Liver (tissue), 9 donors: ENCODE data around the gene CD247. TPM values are rescaled to one million over a fixed set of nuclear protein-coding genes. Genes with fewer than 3 reads are reported as not detected.

Source experiments
- DNase-seq: peaks from one replicate; pipeline ENCODE4 v3.0.0-alpha.2; 2017; ENCODE audit warnings: low spot score
- H3K27ac ChIP-seq, 2 donors: one replicate each; pipeline ENCODE4 v1.7.0; 2013; ENCODE audit warnings: inconsistent platforms in 2 of 2, low read length in 2 of 2, control low read depth in 1 of 2, low read depth in 1 of 2, mild to moderate bottlenecking in 1 of 2
- H3K27me3 ChIP-seq, 4 donors: one replicate each; pipeline versions ENCODE4 v1.6.1 to v1.7.0; 2013; ENCODE audit warnings: low read length in 3 of 4, inconsistent platforms in 1 of 4, mild to moderate bottlenecking in 1 of 4, moderate library complexity in 1 of 4; ENCODE audit not compliant: control insufficient read depth in 4 of 4, insufficient read depth in 4 of 4
- H3K36me3 ChIP-seq, 4 donors: one replicate each; pipeline versions ENCODE4 v1.6.1 to v1.7.0; 2013; ENCODE audit warnings: low read length in 3 of 4, mild to moderate bottlenecking in 3 of 4, low read depth in 1 of 4, moderate library complexity in 1 of 4; ENCODE audit not compliant: control insufficient read depth in 4 of 4, insufficient read depth in 3 of 4
- H3K4me1 ChIP-seq, 4 donors: one replicate each; pipeline versions ENCODE4 v1.6.1 to v1.7.0; 2013; ENCODE audit warnings: low read length in 3 of 4, mild to moderate bottlenecking in 3 of 4, moderate library complexity in 1 of 4; ENCODE audit not compliant: control insufficient read depth in 4 of 4, insufficient read depth in 4 of 4
- H3K4me3 ChIP-seq, 3 donors: one replicate each; pipeline versions ENCODE4 v1.6.1 to v1.7.0; 2013; ENCODE audit warnings: low read length in 3 of 3, control low read depth in 1 of 3, low read depth in 1 of 3, mild to moderate bottlenecking in 1 of 3
- H3K9ac ChIP-seq, 2 donors: one replicate each; pipeline ENCODE4 v1.7.0; 2013; ENCODE audit warnings: low read length in 2 of 2, mild to moderate bottlenecking in 2 of 2, moderate library complexity in 2 of 2, control low read depth in 1 of 2, low read depth in 1 of 2
- H3K9me3 ChIP-seq, 4 donors: one replicate each; pipeline versions ENCODE4 v1.6.1 to v1.7.0; 2013; ENCODE audit warnings: low read length in 3 of 4; ENCODE audit not compliant: control insufficient read depth in 4 of 4
- EGR1 ChIP-seq, 2 donors: IDR thresholded peaks; 2 replicates each; pipeline ENCODE4 v1.6.1; 2016 to 2018; ENCODE audit warnings: antibody characterized with exemption in 2 of 2, low read depth in 2 of 2
- FOXA1 ChIP-seq: IDR thresholded peaks from 2 replicates; pipeline ENCODE4 v1.6.1; 2016; ENCODE audit warnings: antibody characterized with exemption
- FOXA2 ChIP-seq: IDR thresholded peaks from 2 replicates; pipeline ENCODE4 v1.6.1; 2016; ENCODE audit warnings: antibody characterized with exemption
- GABPA ChIP-seq, 2 donors: IDR thresholded peaks in 1 of 2; conservative IDR thresholded peaks in 1 of 2; 2 replicates each; pipeline ENCODE4 v1.6.1; 2016; ENCODE audit warnings: antibody characterized with exemption in 2 of 2, mild to moderate bottlenecking in 1 of 2, moderate library complexity in 1 of 2
- HNF4A ChIP-seq, 2 donors: conservative IDR thresholded peaks; 2 replicates each; pipeline ENCODE4 v1.6.1; 2016; ENCODE audit warnings: antibody characterized with exemption in 2 of 2, mild to moderate bottlenecking in 2 of 2
- HNF4G ChIP-seq: IDR thresholded peaks from 2 replicates; pipeline ENCODE4 v1.6.1; 2016; ENCODE audit warnings: antibody characterized with exemption
- JUND ChIP-seq, 2 donors: IDR thresholded peaks; 2 replicates each; pipeline ENCODE4 v1.6.1; 2016; ENCODE audit warnings: antibody characterized with exemption in 2 of 2
- NR2F2 ChIP-seq: IDR thresholded peaks from 2 replicates; pipeline ENCODE4 v1.6.1; 2016; ENCODE audit warnings: antibody characterized with exemption
- RAD21 ChIP-seq, 2 donors: IDR thresholded peaks; 2 replicates each; pipeline ENCODE4 v1.6.1; 2016; ENCODE audit warnings: antibody characterized with exemption in 2 of 2, mild to moderate bottlenecking in 2 of 2
- RXRA ChIP-seq, 2 donors: IDR thresholded peaks; 2 replicates each; pipeline ENCODE4 v1.6.1; 2017 to 2018; ENCODE audit warnings: antibody characterized with exemption in 2 of 2, mild to moderate bottlenecking in 1 of 2
- SP1 ChIP-seq: IDR thresholded peaks from 2 replicates; pipeline ENCODE4 v1.6.1; 2018; ENCODE audit warnings: antibody characterized with exemption, mild to moderate bottlenecking
- TAF1 ChIP-seq: conservative IDR thresholded peaks from 2 replicates; pipeline ENCODE4 v1.6.1; 2016; ENCODE audit warnings: antibody characterized with exemption, mild to moderate bottlenecking
- YY1 ChIP-seq: IDR thresholded peaks from 2 replicates; pipeline ENCODE4 v1.6.1; 2016; ENCODE audit warnings: antibody characterized with exemption, mild to moderate bottlenecking
- WGBS: extraction: QIAGEN DNeasy Blood & Tissue Kit; methylation state at CpG from one replicate; pipeline ENCODE4 v1.1.7; 2013; 5-methylcytosine and 5-hydroxymethylcytosine counted together
- polyA plus RNA-seq, 2 donors: library from polyadenylated mRNA; stranded (reverse) in 1 of 2; unstranded in 1 of 2; fragments of 200-250 nt in 1 of 2; fragments of >200 nt in 1 of 2; fragmentation: Nextera tagmentation in 1 of 2; extraction: Ambion mirVana in 1 of 2; gene quantifications; one replicate each; pipeline versions ENCODE4 v1.2.1 to v1.2.3, GENCODE V29; 2013 to 2015
- total RNA-seq, 2 donors: library from RNA; depleted of rRNA; stranded (reverse); fragments of >200 nt; gene quantifications; one replicate each; pipeline ENCODE4 v1.2.3, GENCODE V29; 2014
- TF ChIP-seq, protein P1 (sequence below): IDR thresholded peaks from 2 replicates; pipeline ENCODE4 v1.6.1; 2016; ENCODE audit warnings: antibody characterized with exemption
- TF ChIP-seq, protein P2 (sequence below): IDR thresholded peaks from 2 replicates; pipeline ENCODE4 v1.6.1; 2016; ENCODE audit warnings: antibody characterized with exemption, mild to moderate bottlenecking
- TF ChIP-seq, protein P3 (sequence below): IDR thresholded peaks from 2 replicates; pipeline ENCODE4 v1.6.1; 2016; ENCODE audit warnings: antibody characterized with exemption
- TF ChIP-seq, protein P4 (sequence below): IDR thresholded peaks from 2 replicates; pipeline ENCODE4 v1.6.1; 2016; ENCODE audit warnings: antibody characterized with exemption
- TF ChIP-seq, protein P5 (sequence below): fragments of 150-350 bp; IDR thresholded peaks from 2 replicates; pipeline ENCODE4 v1.5.1; 2017; ENCODE audit warnings: improper control_type of control experiment, low read depth, low read length; ENCODE audit not compliant: missing input control
- donor health status: healthy.
- donor health status: healthy.
- donor health status: healthy.
- donor health status: healthy.
- donor health status: healthy.

CD247 gene
- total and polyA plus RNA-seq, 4 donors = 0.61 to 2.2 (median 1.6) TPM

DNA sequence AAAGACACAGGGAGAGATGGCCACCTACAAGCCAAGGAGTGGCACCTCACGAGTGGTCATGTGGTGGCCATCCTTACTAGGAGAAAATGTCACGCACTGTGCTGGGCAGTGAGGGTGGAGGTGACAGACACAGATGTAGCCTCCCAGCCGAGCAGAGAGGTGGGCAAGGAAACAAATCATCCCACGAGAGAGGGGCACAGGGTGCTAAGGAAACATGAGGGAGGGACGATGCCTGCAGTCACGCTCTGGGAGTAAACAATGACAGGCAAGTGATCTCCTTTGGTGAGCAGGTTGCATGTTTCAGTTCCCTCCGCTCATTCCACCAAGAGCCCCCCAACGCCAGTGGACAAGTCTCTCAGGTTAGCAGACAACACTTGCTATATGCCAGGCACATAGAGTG lies 65.8 kb downstream of the CD247 start:
- Histone ChIP-seq H3K4me3 (no peak overlapping the region), H3K27me3 (no peaks in the 10 kb centered on the region), H3K9me3 (no peaks in the 10 kb centered on the region), H3K9ac (no peak overlapping the region), H3K27ac (no peak overlapping the region), H3K4me1 (peaks cover 0 to 10% (median 5%) of the 10 kb centered on the region in 4 donors), H3K36me3 (no peaks in the 10 kb centered on the region)
- DNase-seq = no peak
- TF ChIP-seq, protein P1, sequence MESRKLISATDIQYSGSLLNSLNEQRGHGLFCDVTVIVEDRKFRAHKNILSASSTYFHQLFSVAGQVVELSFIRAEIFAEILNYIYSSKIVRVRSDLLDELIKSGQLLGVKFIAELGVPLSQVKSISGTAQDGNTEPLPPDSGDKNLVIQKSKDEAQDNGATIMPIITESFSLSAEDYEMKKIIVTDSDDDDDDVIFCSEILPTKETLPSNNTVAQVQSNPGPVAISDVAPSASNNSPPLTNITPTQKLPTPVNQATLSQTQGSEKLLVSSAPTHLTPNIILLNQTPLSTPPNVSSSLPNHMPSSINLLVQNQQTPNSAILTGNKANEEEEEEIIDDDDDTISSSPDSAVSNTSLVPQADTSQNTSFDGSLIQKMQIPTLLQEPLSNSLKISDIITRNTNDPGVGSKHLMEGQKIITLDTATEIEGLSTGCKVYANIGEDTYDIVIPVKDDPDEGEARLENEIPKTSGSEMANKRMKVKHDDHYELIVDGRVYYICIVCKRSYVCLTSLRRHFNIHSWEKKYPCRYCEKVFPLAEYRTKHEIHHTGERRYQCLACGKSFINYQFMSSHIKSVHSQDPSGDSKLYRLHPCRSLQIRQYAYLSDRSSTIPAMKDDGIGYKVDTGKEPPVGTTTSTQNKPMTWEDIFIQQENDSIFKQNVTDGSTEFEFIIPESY = no peak
- TF ChIP-seq FOXA1 (no peak), YY1 (no peak), HNF4A (conservative IDR thresholded peaks at IDR 0.05) (no peak), RAD21 (IDR thresholded peaks at IDR 0.05) (no peak), HNF4G (no peak), RXRA (IDR thresholded peaks at IDR 0.05) (no peak), TAF1 (no peak), JUND (IDR thresholded peaks at IDR 0.05) (no peak), GABPA (IDR thresholded peaks at IDR 0.05 in 1 of 2, conservative IDR thresholded peaks at IDR 0.05 in 1 of 2) (no peak), EGR1 (IDR thresholded peaks at IDR 0.05; ENCODE audit: low read depth in 2 of 2) (no peak)
- TF ChIP-seq, protein P2, sequence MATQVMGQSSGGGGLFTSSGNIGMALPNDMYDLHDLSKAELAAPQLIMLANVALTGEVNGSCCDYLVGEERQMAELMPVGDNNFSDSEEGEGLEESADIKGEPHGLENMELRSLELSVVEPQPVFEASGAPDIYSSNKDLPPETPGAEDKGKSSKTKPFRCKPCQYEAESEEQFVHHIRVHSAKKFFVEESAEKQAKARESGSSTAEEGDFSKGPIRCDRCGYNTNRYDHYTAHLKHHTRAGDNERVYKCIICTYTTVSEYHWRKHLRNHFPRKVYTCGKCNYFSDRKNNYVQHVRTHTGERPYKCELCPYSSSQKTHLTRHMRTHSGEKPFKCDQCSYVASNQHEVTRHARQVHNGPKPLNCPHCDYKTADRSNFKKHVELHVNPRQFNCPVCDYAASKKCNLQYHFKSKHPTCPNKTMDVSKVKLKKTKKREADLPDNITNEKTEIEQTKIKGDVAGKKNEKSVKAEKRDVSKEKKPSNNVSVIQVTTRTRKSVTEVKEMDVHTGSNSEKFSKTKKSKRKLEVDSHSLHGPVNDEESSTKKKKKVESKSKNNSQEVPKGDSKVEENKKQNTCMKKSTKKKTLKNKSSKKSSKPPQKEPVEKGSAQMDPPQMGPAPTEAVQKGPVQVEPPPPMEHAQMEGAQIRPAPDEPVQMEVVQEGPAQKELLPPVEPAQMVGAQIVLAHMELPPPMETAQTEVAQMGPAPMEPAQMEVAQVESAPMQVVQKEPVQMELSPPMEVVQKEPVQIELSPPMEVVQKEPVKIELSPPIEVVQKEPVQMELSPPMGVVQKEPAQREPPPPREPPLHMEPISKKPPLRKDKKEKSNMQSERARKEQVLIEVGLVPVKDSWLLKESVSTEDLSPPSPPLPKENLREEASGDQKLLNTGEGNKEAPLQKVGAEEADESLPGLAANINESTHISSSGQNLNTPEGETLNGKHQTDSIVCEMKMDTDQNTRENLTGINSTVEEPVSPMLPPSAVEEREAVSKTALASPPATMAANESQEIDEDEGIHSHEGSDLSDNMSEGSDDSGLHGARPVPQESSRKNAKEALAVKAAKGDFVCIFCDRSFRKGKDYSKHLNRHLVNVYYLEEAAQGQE = no peak
- TF ChIP-seq, protein P3, sequence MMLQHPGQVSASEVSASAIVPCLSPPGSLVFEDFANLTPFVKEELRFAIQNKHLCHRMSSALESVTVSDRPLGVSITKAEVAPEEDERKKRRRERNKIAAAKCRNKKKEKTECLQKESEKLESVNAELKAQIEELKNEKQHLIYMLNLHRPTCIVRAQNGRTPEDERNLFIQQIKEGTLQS = no peak
- TF ChIP-seq, protein P4, sequence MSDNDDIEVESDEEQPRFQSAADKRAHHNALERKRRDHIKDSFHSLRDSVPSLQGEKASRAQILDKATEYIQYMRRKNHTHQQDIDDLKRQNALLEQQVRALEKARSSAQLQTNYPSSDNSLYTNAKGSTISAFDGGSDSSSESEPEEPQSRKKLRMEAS = no peak
- TF ChIP-seq, protein P5, sequence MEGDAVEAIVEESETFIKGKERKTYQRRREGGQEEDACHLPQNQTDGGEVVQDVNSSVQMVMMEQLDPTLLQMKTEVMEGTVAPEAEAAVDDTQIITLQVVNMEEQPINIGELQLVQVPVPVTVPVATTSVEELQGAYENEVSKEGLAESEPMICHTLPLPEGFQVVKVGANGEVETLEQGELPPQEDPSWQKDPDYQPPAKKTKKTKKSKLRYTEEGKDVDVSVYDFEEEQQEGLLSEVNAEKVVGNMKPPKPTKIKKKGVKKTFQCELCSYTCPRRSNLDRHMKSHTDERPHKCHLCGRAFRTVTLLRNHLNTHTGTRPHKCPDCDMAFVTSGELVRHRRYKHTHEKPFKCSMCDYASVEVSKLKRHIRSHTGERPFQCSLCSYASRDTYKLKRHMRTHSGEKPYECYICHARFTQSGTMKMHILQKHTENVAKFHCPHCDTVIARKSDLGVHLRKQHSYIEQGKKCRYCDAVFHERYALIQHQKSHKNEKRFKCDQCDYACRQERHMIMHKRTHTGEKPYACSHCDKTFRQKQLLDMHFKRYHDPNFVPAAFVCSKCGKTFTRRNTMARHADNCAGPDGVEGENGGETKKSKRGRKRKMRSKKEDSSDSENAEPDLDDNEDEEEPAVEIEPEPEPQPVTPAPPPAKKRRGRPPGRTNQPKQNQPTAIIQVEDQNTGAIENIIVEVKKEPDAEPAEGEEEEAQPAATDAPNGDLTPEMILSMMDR = no peak
- WGBS = 84% methylated on average over 8 of the region's 8 CpGs

DNA sequence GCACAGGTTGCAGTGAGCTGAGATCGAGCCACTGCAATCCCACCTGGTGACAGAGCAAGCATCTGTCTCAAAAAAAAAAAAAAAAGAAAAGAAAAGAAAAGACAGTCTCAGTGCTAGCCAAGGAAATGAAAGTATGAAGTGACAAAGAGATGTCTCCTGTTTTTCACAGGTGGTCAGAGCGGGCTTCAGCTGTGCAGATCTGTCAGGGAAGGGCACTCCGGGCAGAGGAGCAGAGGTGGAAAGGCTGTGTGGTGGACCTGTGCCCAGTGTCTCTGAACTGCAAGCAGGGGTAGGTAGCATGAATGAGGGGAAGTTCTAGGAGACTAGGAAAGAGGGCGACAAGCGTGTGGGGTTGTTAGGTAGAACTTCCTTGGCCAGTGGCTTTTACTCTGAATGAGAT lies 67.5 kb downstream of the CD247 start:
- Histone ChIP-seq H3K27ac (no peak overlapping the region), H3K36me3 (no peaks in the 10 kb centered on the region), H3K4me1 (peaks cover 0 to 10% (median 4%) of the 10 kb centered on the region in 4 donors), H3K27me3 (no peaks in the 10 kb centered on the region), H3K9ac (no peak overlapping the region), H3K4me3 (no peak overlapping the region), H3K9me3 (no peaks in the 10 kb centered on the region)
- 86% methylated on average over 5 of the region's 5 CpGs for WGBS
- DNase-seq = no peak
- TF ChIP-seq GABPA (IDR thresholded peaks at IDR 0.05 in 1 of 2, conservative IDR thresholded peaks at IDR 0.05 in 1 of 2) = no peak
- TF ChIP-seq HNF4A (conservative IDR thresholded peaks at IDR 0.05) = no peak
- TF ChIP-seq RAD21 (IDR thresholded peaks at IDR 0.05) = no peak
- no peak for TF ChIP-seq SP1
- TF ChIP-seq, protein P1 = no peak
- TF ChIP-seq, protein P3 = no peak
- no peak for TF ChIP-seq FOXA2
- no peak for TF ChIP-seq HNF4G
- no peak for TF ChIP-seq EGR1 (IDR thresholded peaks at IDR 0.05; ENCODE audit: low read depth in 2 of 2)
- TF ChIP-seq FOXA1 = no peak
- no peak for TF ChIP-seq NR2F2
- TF ChIP-seq, protein P5 = no peak
